ENCODE measurements around the gene PARD3B.

GRCh38 chr2:204840504-204840903 lies 295.2 kb downstream of the PARD3B start:
- TF ChIP-seq SRF (IDR thresholded peaks at IDR 0.05; ENCODE audit: low read depth) (no peak), POLR2A (IDR thresholded peaks at IDR 0.05; ENCODE audit: borderline replicate concordance, extremely low read depth, insufficient read depth, insufficient read length) (no peak), CTCF (IDR thresholded peaks at IDR 0.05 in 2 of 3, conservative IDR thresholded peaks at IDR 0.05 in 1 of 3; ENCODE audit: borderline replicate concordance in 1 of 3, insufficient read depth in 1 of 3, low read depth in 2 of 3, low read length in 2 of 3) (no peak), SP1 (IDR thresholded peaks at IDR 0.05; ENCODE audit: low read depth) (no peak), EZH2 (IDR thresholded peaks at IDR 0.05) (no peak), MAX (IDR thresholded peaks at IDR 0.05) (no peak), CEBPB (IDR thresholded peaks at IDR 0.05; ENCODE audit: low read depth) (no peak), EZH2phosphoT487 (IDR thresholded peaks at IDR 0.05; ENCODE audit: borderline replicate concordance) (no peak), ZNF274 (IDR thresholded peaks at IDR 0.05; ENCODE audit: low read depth, low read length) (no peak), JUND (IDR thresholded peaks at IDR 0.05) (no peak), YY1 (IDR thresholded peaks at IDR 0.05; ENCODE audit: extremely low read depth, insufficient replicate concordance, low read depth, low read length) (no peak)
- TF ChIP-seq, protein P1, sequence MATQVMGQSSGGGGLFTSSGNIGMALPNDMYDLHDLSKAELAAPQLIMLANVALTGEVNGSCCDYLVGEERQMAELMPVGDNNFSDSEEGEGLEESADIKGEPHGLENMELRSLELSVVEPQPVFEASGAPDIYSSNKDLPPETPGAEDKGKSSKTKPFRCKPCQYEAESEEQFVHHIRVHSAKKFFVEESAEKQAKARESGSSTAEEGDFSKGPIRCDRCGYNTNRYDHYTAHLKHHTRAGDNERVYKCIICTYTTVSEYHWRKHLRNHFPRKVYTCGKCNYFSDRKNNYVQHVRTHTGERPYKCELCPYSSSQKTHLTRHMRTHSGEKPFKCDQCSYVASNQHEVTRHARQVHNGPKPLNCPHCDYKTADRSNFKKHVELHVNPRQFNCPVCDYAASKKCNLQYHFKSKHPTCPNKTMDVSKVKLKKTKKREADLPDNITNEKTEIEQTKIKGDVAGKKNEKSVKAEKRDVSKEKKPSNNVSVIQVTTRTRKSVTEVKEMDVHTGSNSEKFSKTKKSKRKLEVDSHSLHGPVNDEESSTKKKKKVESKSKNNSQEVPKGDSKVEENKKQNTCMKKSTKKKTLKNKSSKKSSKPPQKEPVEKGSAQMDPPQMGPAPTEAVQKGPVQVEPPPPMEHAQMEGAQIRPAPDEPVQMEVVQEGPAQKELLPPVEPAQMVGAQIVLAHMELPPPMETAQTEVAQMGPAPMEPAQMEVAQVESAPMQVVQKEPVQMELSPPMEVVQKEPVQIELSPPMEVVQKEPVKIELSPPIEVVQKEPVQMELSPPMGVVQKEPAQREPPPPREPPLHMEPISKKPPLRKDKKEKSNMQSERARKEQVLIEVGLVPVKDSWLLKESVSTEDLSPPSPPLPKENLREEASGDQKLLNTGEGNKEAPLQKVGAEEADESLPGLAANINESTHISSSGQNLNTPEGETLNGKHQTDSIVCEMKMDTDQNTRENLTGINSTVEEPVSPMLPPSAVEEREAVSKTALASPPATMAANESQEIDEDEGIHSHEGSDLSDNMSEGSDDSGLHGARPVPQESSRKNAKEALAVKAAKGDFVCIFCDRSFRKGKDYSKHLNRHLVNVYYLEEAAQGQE (IDR thresholded peaks at IDR 0.05; ENCODE audit: low read depth) = no peak
